MM.1S (cell line): ENCODE data around the gene DLAT.

Experiments used
- EZH2 ChIP-seq: fragments of 300-600 bp; sonication (generic); optimal IDR thresholded peaks from 2 replicates; pipeline ENCODE3; 2017; ENCODE audit warnings: low read depth, mild to moderate bottlenecking, antibody characterized with exemption, low read length, mixed read lengths
- EZH2phosphoT487 ChIP-seq: fragments of 300-600 bp; sonication (generic); IDR thresholded peaks from 2 replicates; pipeline ENCODE4 v1.6.1; 2018; ENCODE audit warnings: antibody characterized with exemption, low read length
- TF ChIP-seq, protein P1 (sequence below): fragments of 300-600 bp; sonication (generic); IDR thresholded peaks from 2 replicates; pipeline ENCODE4 v1.5.1; 2016; ENCODE audit warnings: antibody characterized with exemption, low read length, mixed read lengths

DNA sequence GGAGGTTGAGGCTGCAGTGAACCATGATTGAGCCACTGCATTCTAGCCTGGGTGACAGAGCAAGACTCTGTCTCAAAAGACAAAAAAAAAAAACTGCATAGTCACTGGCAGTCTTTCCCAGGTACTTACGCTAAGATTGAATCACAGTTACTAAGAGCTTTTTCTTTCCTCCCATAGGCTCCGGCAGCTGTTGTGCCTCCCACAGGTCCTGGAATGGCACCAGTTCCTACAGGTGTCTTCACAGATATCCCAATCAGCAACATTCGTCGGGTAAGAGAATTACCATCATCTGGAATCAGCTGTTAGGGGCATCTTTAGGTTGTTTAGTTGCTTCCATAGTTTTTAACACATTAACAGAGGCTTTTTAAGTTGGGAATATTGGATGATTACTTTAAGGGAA, 19.8 kb downstream of the DLAT start:
- TF ChIP-seq, protein P1, sequence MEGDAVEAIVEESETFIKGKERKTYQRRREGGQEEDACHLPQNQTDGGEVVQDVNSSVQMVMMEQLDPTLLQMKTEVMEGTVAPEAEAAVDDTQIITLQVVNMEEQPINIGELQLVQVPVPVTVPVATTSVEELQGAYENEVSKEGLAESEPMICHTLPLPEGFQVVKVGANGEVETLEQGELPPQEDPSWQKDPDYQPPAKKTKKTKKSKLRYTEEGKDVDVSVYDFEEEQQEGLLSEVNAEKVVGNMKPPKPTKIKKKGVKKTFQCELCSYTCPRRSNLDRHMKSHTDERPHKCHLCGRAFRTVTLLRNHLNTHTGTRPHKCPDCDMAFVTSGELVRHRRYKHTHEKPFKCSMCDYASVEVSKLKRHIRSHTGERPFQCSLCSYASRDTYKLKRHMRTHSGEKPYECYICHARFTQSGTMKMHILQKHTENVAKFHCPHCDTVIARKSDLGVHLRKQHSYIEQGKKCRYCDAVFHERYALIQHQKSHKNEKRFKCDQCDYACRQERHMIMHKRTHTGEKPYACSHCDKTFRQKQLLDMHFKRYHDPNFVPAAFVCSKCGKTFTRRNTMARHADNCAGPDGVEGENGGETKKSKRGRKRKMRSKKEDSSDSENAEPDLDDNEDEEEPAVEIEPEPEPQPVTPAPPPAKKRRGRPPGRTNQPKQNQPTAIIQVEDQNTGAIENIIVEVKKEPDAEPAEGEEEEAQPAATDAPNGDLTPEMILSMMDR: no peak
- TF ChIP-seq EZH2 (no peak), EZH2phosphoT487 (no peak)
